SK-N-SH (cell line): ENCODE measurements around the gene NIT2.

Experiments
- CHD2 ChIP-seq: fragments of 150-350 bp; IDR thresholded peaks from 2 replicates; pipeline ENCODE4 v1.6.1; 2018; ENCODE audit warnings: low read length; ENCODE audit not compliant: partially characterized antibody
- CTCF ChIP-seq: fragments of 200-600 bp; sonication (generic); IDR thresholded peaks from 2 replicates; pipeline ENCODE4 v1.6.1; 2017; ENCODE audit warnings: antibody characterized with exemption, mild to moderate bottlenecking, moderate library complexity
- ELF1 ChIP-seq: IDR thresholded peaks from 2 replicates; pipeline ENCODE4 v1.4.0; 2012
- EP300 ChIP-seq, 2 experiments: IDR thresholded peaks; 2 replicates each; pipeline versions ENCODE4 v1.4.0 to v1.6.1; 2012; ENCODE audit warnings: borderline replicate concordance in 1 of 2, low read depth in 1 of 2, low read length in 1 of 2
- FOSL2 ChIP-seq: IDR thresholded peaks from 2 replicates; pipeline ENCODE4 v1.4.0; 2012; ENCODE audit warnings: low read depth, mild to moderate bottlenecking, moderate library complexity, borderline replicate concordance
- GABPA ChIP-seq: IDR thresholded peaks from 2 replicates; pipeline ENCODE4 v1.4.0; 2012; ENCODE audit warnings: low read depth, mild to moderate bottlenecking
- MAX ChIP-seq: IDR thresholded peaks from 2 replicates; pipeline ENCODE4 v1.4.0; 2012; ENCODE audit warnings: low read depth
- POLR2AphosphoS5 ChIP-seq: IDR thresholded peaks from 2 replicates; pipeline ENCODE4 v1.6.1; 2012; ENCODE audit warnings: low read depth, low read length
- RCOR1 ChIP-seq: fragments of 150-350 bp; IDR thresholded peaks from 2 replicates; pipeline ENCODE4 v1.6.1; 2017; ENCODE audit warnings: antibody characterized with exemption, low read length
- SMC3 ChIP-seq: IDR thresholded peaks from 2 replicates; pipeline ENCODE4 v1.6.1; 2012; ENCODE audit warnings: low read depth, low read length, improper control_type of control experiment
- USF2 ChIP-seq: fragments of 150-350 bp; IDR thresholded peaks from 2 replicates; pipeline ENCODE4 v1.6.1; 2017; ENCODE audit warnings: antibody characterized with exemption, low read length, low read depth, borderline replicate concordance
- TF ChIP-seq, protein P1 (sequence below): IDR thresholded peaks from 2 replicates; pipeline ENCODE4 v1.4.0; 2012; ENCODE audit warnings: low read depth, borderline replicate concordance

DNA sequence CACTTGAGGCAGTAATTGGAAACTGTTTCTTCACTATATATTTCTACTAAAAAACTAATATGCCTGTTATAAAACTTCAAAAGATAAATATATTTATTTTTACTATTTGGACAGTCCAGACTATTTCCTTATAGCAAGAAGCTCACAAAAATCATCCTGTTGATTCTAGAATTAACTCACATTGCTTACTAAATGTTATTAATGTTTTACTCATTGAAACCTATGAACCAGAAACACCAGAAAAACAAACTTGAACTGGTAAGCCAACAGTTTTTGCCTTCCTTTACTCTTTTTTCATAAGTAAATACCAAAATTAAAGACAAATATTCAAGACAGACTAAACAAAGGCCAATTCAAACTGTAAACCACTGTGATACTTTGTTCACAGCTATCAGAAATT, 40.0 kb downstream of the NIT2 start:
- TF ChIP-seq CHD2 = no peak
- no peak for TF ChIP-seq RCOR1
- TF ChIP-seq POLR2AphosphoS5 = no peak
- no peak for TF ChIP-seq CTCF
- TF ChIP-seq, protein P1, sequence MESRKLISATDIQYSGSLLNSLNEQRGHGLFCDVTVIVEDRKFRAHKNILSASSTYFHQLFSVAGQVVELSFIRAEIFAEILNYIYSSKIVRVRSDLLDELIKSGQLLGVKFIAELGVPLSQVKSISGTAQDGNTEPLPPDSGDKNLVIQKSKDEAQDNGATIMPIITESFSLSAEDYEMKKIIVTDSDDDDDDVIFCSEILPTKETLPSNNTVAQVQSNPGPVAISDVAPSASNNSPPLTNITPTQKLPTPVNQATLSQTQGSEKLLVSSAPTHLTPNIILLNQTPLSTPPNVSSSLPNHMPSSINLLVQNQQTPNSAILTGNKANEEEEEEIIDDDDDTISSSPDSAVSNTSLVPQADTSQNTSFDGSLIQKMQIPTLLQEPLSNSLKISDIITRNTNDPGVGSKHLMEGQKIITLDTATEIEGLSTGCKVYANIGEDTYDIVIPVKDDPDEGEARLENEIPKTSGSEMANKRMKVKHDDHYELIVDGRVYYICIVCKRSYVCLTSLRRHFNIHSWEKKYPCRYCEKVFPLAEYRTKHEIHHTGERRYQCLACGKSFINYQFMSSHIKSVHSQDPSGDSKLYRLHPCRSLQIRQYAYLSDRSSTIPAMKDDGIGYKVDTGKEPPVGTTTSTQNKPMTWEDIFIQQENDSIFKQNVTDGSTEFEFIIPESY = no peak
- no peak for TF ChIP-seq ELF1
- no peak for TF ChIP-seq SMC3
- no peak for TF ChIP-seq FOSL2
- TF ChIP-seq USF2 = no peak
- TF ChIP-seq EP300 (IDR thresholded peaks at IDR 0.05; ENCODE audit: borderline replicate concordance in 1 of 2, low read depth in 1 of 2, low read length in 1 of 2) = no peak
- no peak for TF ChIP-seq MAX
- TF ChIP-seq GABPA = no peak
